T-cell (primary cell): ENCODE data around the gene TLE5. TPM values are rescaled to one million over a fixed set of nuclear protein-coding genes. Genes with fewer than 3 reads are reported as not detected.
"Not testable (repeated sequence)": the region's sequence is repeated elsewhere in the genome, so short reads cannot be mapped to it uniquely, and the experiment has no call there.

Experiments used
- ATAC-seq, 4 experiments: fragments of 200-7000 bp in 3 of 4; fragments of 150-1000 bp in 1 of 4; cut with Tn5 transposase; replicated peaks in 1 of 4; 1 replicate in 3 of 4; 2 replicates in 1 of 4; pipeline ENCODE4 v1.10.0; 2021; ENCODE audit warnings: moderate library complexity in 3 of 4, mild to moderate bottlenecking in 2 of 4, moderate number of reproducible peaks in 1 of 4
- CTCF ChIA-PET, 2 donors: fragments of 300-600 bp; sonication (Branson Sonifier 250); formaldehyde crosslinking; loops; one replicate each; lab custom pipeline; 2022; ENCODE audit warnings: antibody characterized with exemption in 2 of 2; lab: Charles Lee
- POLR2A ChIA-PET, 2 donors: fragments of 300-600 bp; sonication (Branson Sonifier 250); formaldehyde crosslinking; loops; one replicate each; lab custom pipeline; 2022; ENCODE audit warnings: antibody characterized with exemption in 2 of 2; lab: Charles Lee
- DNase-seq, 35 experiments: peaks; one replicate each; pipeline versions ENCODE4 v3.0.0 to v3.0.0-alpha.2; 2013 to 2023
- H3K27ac ChIP-seq: one replicate; pipeline ENCODE4 v1.5.1; 2013; ENCODE audit warnings: low read length
- H3K27me3 ChIP-seq, 2 experiments: replicated peaks in 1 of 2; 1 replicate in 1 of 2; 2 replicates in 1 of 2; pipeline versions ENCODE4 v1.6.1 to v1.7.0; 2013; ENCODE audit warnings: low read length in 1 of 2, mixed read lengths in 1 of 2; ENCODE audit not compliant: control insufficient read depth in 2 of 2, insufficient read depth in 2 of 2; ENCODE audit errors: extremely low read depth in 1 of 2
- H3K36me3 ChIP-seq, 2 donors: 1 replicate in 1 of 2; 2 replicates in 1 of 2; pipeline versions ENCODE4 v1.6.1 to v1.7.0; 2013; ENCODE audit warnings: low read length in 1 of 2; ENCODE audit not compliant: control insufficient read depth in 2 of 2, insufficient read depth in 1 of 2; ENCODE audit errors: extremely low read depth in 1 of 2
- H3K4me1 ChIP-seq, 2 experiments: 1 replicate in 1 of 2; 2 replicates in 1 of 2; pipeline versions ENCODE4 v1.6.1 to v1.7.0; 2013; ENCODE audit warnings: low read length in 2 of 2, mixed read lengths in 1 of 2; ENCODE audit not compliant: insufficient read depth in 2 of 2, control insufficient read depth in 1 of 2; ENCODE audit errors: extremely low read depth in 1 of 2
- H3K4me3 ChIP-seq, 2 donors: 1 replicate in 1 of 2; 2 replicates in 1 of 2; pipeline versions ENCODE4 v1.5.1 to v1.7.0; 2013; ENCODE audit warnings: mild to moderate bottlenecking in 2 of 2, low read length in 1 of 2, moderate library complexity in 1 of 2; ENCODE audit not compliant: control insufficient read depth in 1 of 2; ENCODE audit errors: extremely low read depth in 1 of 2
- H3K9me3 ChIP-seq: 2 replicates; pipeline ENCODE4 v1.7.0; 2013
- H3K27ac Mint-ChIP-seq, 2 donors: one replicate each; pipeline ENCODE4 v1.8.0; 2020 to 2021; ENCODE audit warnings: mild to moderate bottlenecking in 2 of 2, mixed read lengths in 2 of 2
- H3K27me3 Mint-ChIP-seq, 2 donors: one replicate each; pipeline ENCODE4 v1.8.0; 2021 to 2022; ENCODE audit warnings: mixed read lengths in 2 of 2
- H3K36me3 Mint-ChIP-seq: one replicate; pipeline ENCODE4 v1.8.0; 2021; ENCODE audit warnings: mixed read lengths
- H3K4me1 Mint-ChIP-seq, 3 donors: one replicate each; pipeline ENCODE4 v1.8.0; 2020 to 2022; ENCODE audit warnings: mixed read lengths in 3 of 3, mild to moderate bottlenecking in 1 of 3
- H3K4me3 Mint-ChIP-seq, 3 donors: one replicate each; pipeline ENCODE4 v1.8.0; 2020 to 2022; ENCODE audit warnings: mild to moderate bottlenecking in 3 of 3, mixed read lengths in 3 of 3, moderate library complexity in 3 of 3
- H3K9me3 Mint-ChIP-seq, 3 donors: one replicate each; pipeline ENCODE4 v1.8.0; 2020 to 2022; ENCODE audit warnings: mixed read lengths in 3 of 3
- WGBS: methylation state at CpG from one replicate; pipeline ENCODE4 v1.1.5; 2013; ENCODE audit warnings: missing lambda C conversion rate; ENCODE audit not compliant: insufficient coverage; 5-methylcytosine and 5-hydroxymethylcytosine counted together
- total RNA-seq, 35 experiments: library from RNA in 6 of 35; stranded (reverse) in 6 of 35; fragments of 120-200 nt in 1 of 35; gene quantifications; one replicate each; pipeline versions ENCODE4 v1.2.1 to v1.2.4 and lab custom pipeline; 2013 to 2026

The TLE5 gene
- total RNA-seq, 5 donors from 2014 or later (not counting 1 experiment from before 2014, with no cell fraction given), result 777 to 1,202 (median 1,047) TPM

GRCh38 chr19:3089299-3089855 is 27.1 kb upstream of the TLE5 start:
- H3K4me1 Mint-ChIP-seq, H3K27ac Mint-ChIP-seq, POLR2A ChIA-PET, H3K9me3 ChIP-seq, H3K36me3 ChIP-seq, DNase-seq, H3K9me3 Mint-ChIP-seq, H3K4me1 ChIP-seq, ATAC-seq, H3K27me3 Mint-ChIP-seq, H3K4me3 ChIP-seq, H3K27ac ChIP-seq, H3K36me3 Mint-ChIP-seq, H3K4me3 Mint-ChIP-seq: not testable (repeated sequence)
- H3K27me3 ChIP-seq, result peaks cover 0 to 12% of the 10 kb centered on the region in 2 experiments
- CTCF ChIA-PET, result interaction anchor here in 1 of 2 donors (0.6 to 1.2 kb wide), 3 partner anchors 132 to 394 kb away, joined by 3 to 4 read pairs (median 4); partner anchors contain the start of gene SMIM44
- no CpG with 5 or more reads among the region's 7 CpGs for WGBS

- H3K4me1 ChIP-seq, result no peaks in the 10 kb centered on the region
- POLR2A ChIA-PET, result interaction anchor here in 1 of 2 donors (0.5 kb wide), 1 partner anchor 115 kb away, joined by 5 read pairs; no protein-coding TSS in a partner anchor
- H3K27ac ChIP-seq, result no peak overlapping the region
- peaks cover 0 to 2% (median 0%) of the 10 kb centered on the region in 3 donors for H3K4me1 Mint-ChIP-seq
- H3K9me3 ChIP-seq, result no peaks in the 10 kb centered on the region
- DNase-seq (no peak), ATAC-seq (no peak)
- H3K36me3 Mint-ChIP-seq, result no peaks in the 10 kb centered on the region
- H3K4me3 Mint-ChIP-seq, result no peak overlapping the region
- no peak overlapping the region for H3K27ac Mint-ChIP-seq
- H3K36me3 ChIP-seq, result no peaks in the 10 kb centered on the region
- no peaks in the 10 kb centered on the region for H3K27me3 Mint-ChIP-seq
- no peak overlapping the region for H3K4me3 ChIP-seq
- no peaks in the 10 kb centered on the region for H3K9me3 Mint-ChIP-seq
- no CpG with 5 or more reads among the region's 10 CpGs for WGBS
- CTCF ChIA-PET, result no interaction called here
- H3K27me3 ChIP-seq, result peaks cover 0 to 7% of the 10 kb centered on the region in 2 experiments
These were observed 25.5 kb upstream of the TLE5 start for GRCh38 chr19:3087769-3088168.

GRCh38 chr19:3084943-3085342 is 22.6 kb upstream of the TLE5 start:
- Mint-ChIP-seq H3K4me3 (no peak overlapping the region), H3K36me3 (no peaks in the 10 kb centered on the region), H3K9me3 (no peaks in the 10 kb centered on the region), H3K27me3 (no peaks in the 10 kb centered on the region), H3K4me1 (no peaks in the 10 kb centered on the region), H3K27ac (no peak overlapping the region)
- no peaks in the 10 kb centered on the region for H3K4me1 ChIP-seq
- no peaks in the 10 kb centered on the region for H3K9me3 ChIP-seq
- ChIA-PET CTCF (interaction anchor here in 1 of 2 donors (0.6 kb wide), 1 partner anchor 40 kb away, joined by 4 read pairs; no protein-coding TSS in a partner anchor), POLR2A (no interaction called here)
- no peak overlapping the region for H3K27ac ChIP-seq
- ATAC-seq, result no peak
- H3K36me3 ChIP-seq, result no peaks in the 10 kb centered on the region
- WGBS, result 89% methylated on average over 5 of the region's 10 CpGs
- peaks cover 0 to 2% of the 10 kb centered on the region in 2 experiments for H3K27me3 ChIP-seq
- DNase-seq, result no peak
- no peak overlapping the region for H3K4me3 ChIP-seq

GRCh38 chr19:3083964-3084363 is 21.7 kb upstream of the TLE5 start:
- H3K9me3 Mint-ChIP-seq, result no peaks in the 10 kb centered on the region
- H3K4me3 Mint-ChIP-seq, result no peak overlapping the region
- Histone ChIP-seq H3K36me3 (no peaks in the 10 kb centered on the region), H3K4me3 (no peak overlapping the region), H3K9me3 (no peaks in the 10 kb centered on the region), H3K27ac (no peak overlapping the region), H3K27me3 (no peaks in the 10 kb centered on the region), H3K4me1 (no peaks in the 10 kb centered on the region)
- H3K27ac Mint-ChIP-seq, result no peak overlapping the region
- H3K36me3 Mint-ChIP-seq, result no peaks in the 10 kb centered on the region
- no peaks in the 10 kb centered on the region for H3K27me3 Mint-ChIP-seq
- no peak for ATAC-seq
- ChIA-PET POLR2A (interaction anchor here in 1 of 2 donors (0.7 kb wide), 1 partner anchor 299 kb away, joined by 5 read pairs; the partner anchor contains the start of gene THOP1), CTCF (interaction anchor here in 1 of 2 donors (0.6 kb wide), 1 partner anchor 133 kb away, joined by 3 read pairs; no protein-coding TSS in a partner anchor)
- no peak for DNase-seq
- 100% methylated on average over 2 of the region's 7 CpGs for WGBS
- no peaks in the 10 kb centered on the region for H3K4me1 Mint-ChIP-seq

GRCh38 chr19:3082331-3082730 is 20.0 kb upstream of the TLE5 start:
- POLR2A ChIA-PET, result no interaction called here
- no peak overlapping the region for H3K4me3 Mint-ChIP-seq

GRCh38 chr19:3080286-3080685 is 18.0 kb upstream of the TLE5 start:
- Mint-ChIP-seq H3K27me3 (no peaks in the 10 kb centered on the region), H3K4me1 (peaks cover 6% of the 10 kb centered on the region in 3 donors), H3K27ac (no peak overlapping the region), H3K4me3 (no peak overlapping the region), H3K36me3 (no peaks in the 10 kb centered on the region), H3K9me3 (no peaks in the 10 kb centered on the region)
- H3K9me3 ChIP-seq, result no peaks in the 10 kb centered on the region
- H3K27me3 ChIP-seq, result peaks cover 0 to 14% of the 10 kb centered on the region in 2 experiments
- H3K27ac ChIP-seq, result no peak overlapping the region
- 81% methylated on average over 8 of the region's 12 CpGs for WGBS
- no peak overlapping the region for H3K4me3 ChIP-seq
- ATAC-seq (no peak), DNase-seq (no peak)
- H3K4me1 ChIP-seq, result peaks cover 2 to 11% of the 10 kb centered on the region in 2 experiments
- CTCF ChIA-PET, result interaction anchor here (0.7 to 1.2 kb wide), 3 partner anchors 25 to 1553 kb away, joined by 3 to 4 read pairs (median 3); no protein-coding TSS in a partner anchor
- POLR2A ChIA-PET, result no interaction called here
- no peaks in the 10 kb centered on the region for H3K36me3 ChIP-seq

More at GRCh38 chr19:3082331-3082730, 20.0 kb upstream of the TLE5 start:
- Mint-ChIP-seq H3K4me1 (no peaks in the 10 kb centered on the region), H3K9me3 (no peaks in the 10 kb centered on the region), H3K27ac (no peak overlapping the region), H3K36me3 (no peaks in the 10 kb centered on the region), H3K27me3 (no peaks in the 10 kb centered on the region)
- DNase-seq (no peak), ATAC-seq (no peak)
- CTCF ChIA-PET, result no interaction called here
- H3K27me3 ChIP-seq, result no peaks in the 10 kb centered on the region
- no peak overlapping the region for H3K4me3 ChIP-seq
- no peaks in the 10 kb centered on the region for H3K36me3 ChIP-seq
- no peaks in the 10 kb centered on the region for H3K9me3 ChIP-seq
- WGBS, result 95% methylated on average over 6 of the region's 10 CpGs
- no peaks in the 10 kb centered on the region for H3K4me1 ChIP-seq
- no peak overlapping the region for H3K27ac ChIP-seq
